Ascending aorta (tissue), 2 donors: ENCODE data around the gene MFGE8. TPM values are rescaled to one million over a fixed set of nuclear protein-coding genes. Genes with fewer than 3 reads are reported as not detected.
A peak's percentile ranks its signal among the peaks of the same experiment; 100 is the strongest.

ENCODE experiments used
- DNase-seq, 2 donors: peaks; one replicate each; pipeline ENCODE4 v3.0.0-alpha.2; 2019; ENCODE audit warnings: low spot score in 2 of 2
- H3K27ac ChIP-seq, 2 donors: fragments of 200-600 bp; sonication (generic); one replicate each; pipeline ENCODE4 v1.5.1; 2016 to 2017; ENCODE audit warnings: mild to moderate bottlenecking in 1 of 2
- H3K27me3 ChIP-seq: fragments of 200-600 bp; sonication (generic); one replicate; pipeline ENCODE4 v1.5.1; 2017
- H3K36me3 ChIP-seq, 2 donors: fragments of 200-600 bp; sonication (generic); one replicate each; pipeline ENCODE4 v1.5.1; 2016
- H3K4me1 ChIP-seq, 2 donors: fragments of 200-600 bp; sonication (generic); one replicate each; pipeline ENCODE4 v1.5.1; 2016 to 2017; ENCODE audit warnings: mild to moderate bottlenecking in 1 of 2
- H3K4me3 ChIP-seq, 2 donors: fragments of 200-600 bp; sonication (generic); one replicate each; pipeline ENCODE4 v1.5.1; 2016 to 2017; ENCODE audit warnings: mild to moderate bottlenecking in 1 of 2
- H3K9me3 ChIP-seq, 2 donors: fragments of 200-600 bp; sonication (generic); one replicate each; pipeline ENCODE4 v1.5.1; 2016
- intact Hi-C: fragments of 100-400 bp; cut with DNase I; formaldehyde crosslinking; loops from one replicate; pipeline ENCODE4 v1.15.1; 2023
- total RNA-seq: library from RNA; depleted of rRNA; stranded (reverse); fragments of >200 nt; gene quantifications from one replicate; pipeline ENCODE4 v1.1.0, GENCODE V29; 2016
- TF ChIP-seq, protein P1 (sequence below), 3 experiments: fragments of 200-600 bp in 2 of 3; fragments of 450-650 bp in 1 of 3; sonication (generic) in 2 of 3; IDR thresholded peaks; one replicate each; pipeline ENCODE4 v1.5.1; 2016 to 2019; ENCODE audit warnings: antibody characterized with exemption in 3 of 3, mild to moderate bottlenecking in 1 of 3, moderate library complexity in 1 of 3

Gene MFGE8, protein sequence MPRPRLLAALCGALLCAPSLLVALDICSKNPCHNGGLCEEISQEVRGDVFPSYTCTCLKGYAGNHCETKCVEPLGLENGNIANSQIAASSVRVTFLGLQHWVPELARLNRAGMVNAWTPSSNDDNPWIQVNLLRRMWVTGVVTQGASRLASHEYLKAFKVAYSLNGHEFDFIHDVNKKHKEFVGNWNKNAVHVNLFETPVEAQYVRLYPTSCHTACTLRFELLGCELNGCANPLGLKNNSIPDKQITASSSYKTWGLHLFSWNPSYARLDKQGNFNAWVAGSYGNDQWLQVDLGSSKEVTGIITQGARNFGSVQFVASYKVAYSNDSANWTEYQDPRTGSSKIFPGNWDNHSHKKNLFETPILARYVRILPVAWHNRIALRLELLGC
- 1,738 TPM for total RNA-seq

DNA sequence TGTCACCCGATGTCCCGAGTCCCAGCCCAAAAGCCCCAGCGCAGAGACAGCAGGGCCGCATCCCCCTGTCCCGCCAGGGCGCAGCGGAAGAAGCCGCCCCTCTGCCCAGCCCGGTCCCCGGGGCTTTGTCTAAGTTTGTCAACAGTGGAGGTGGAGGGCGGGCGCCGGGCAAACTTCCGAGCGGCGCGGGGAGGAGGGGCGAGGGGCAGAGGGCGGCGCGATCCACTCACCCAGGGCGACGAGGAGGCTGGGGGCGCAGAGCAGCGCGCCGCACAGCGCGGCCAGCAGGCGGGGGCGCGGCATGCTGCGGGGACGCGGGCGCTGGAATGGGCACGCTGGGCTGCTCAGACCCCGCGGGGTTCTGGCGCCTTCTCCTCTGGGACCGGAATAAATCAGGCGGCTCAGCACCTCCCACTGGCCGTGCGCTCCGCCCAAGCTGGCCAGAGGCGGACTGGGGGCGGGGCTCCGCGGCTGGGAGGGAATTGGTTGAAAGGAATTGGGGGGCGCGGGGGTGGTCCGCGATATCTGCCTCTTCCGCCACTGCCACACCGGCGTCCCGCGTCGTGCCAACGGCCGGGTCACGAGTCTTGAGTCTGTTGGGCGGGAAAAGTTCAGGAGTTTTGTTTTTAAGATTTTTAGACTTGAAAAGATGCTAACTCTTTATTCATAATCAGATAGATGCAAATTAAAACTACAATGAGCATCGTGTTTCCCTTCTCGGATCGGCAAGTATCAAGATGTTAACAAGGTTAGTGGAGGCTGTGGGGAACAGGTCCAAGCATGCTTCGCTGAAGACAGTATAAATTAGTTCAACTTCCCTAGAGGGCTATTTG lies at the start of gene MFGE8:
TSS of gene MFGE8 (minus strand) at position 363 of the 833 bp plus-strand sequence. CDS start at position 303, 60 bp downstream.
- Histone ChIP-seq H3K4me3 (peak within 1 kb of the TSS; percentile 88 to 89), H3K27ac (peak within 1 kb of the TSS; percentile 94), H3K27me3 (no peaks in the 10 kb centered on the region), H3K4me1 (peaks cover 22 to 41% of the 10 kb centered on the region in 2 donors), H3K36me3 (peaks cover 19 to 33% of the 10 kb centered on the region in 2 donors), H3K9me3 (no peaks in the 10 kb centered on the region)
- intact Hi-C loops: loop anchor here (2.0 kb wide), 1 partner anchor 176 kb away; the partner anchor contains the start of gene ABHD2
- peak in 1 of 2 donors; percentile 91 for DNase-seq
- TF ChIP-seq, protein P1, sequence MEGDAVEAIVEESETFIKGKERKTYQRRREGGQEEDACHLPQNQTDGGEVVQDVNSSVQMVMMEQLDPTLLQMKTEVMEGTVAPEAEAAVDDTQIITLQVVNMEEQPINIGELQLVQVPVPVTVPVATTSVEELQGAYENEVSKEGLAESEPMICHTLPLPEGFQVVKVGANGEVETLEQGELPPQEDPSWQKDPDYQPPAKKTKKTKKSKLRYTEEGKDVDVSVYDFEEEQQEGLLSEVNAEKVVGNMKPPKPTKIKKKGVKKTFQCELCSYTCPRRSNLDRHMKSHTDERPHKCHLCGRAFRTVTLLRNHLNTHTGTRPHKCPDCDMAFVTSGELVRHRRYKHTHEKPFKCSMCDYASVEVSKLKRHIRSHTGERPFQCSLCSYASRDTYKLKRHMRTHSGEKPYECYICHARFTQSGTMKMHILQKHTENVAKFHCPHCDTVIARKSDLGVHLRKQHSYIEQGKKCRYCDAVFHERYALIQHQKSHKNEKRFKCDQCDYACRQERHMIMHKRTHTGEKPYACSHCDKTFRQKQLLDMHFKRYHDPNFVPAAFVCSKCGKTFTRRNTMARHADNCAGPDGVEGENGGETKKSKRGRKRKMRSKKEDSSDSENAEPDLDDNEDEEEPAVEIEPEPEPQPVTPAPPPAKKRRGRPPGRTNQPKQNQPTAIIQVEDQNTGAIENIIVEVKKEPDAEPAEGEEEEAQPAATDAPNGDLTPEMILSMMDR (IDR thresholded peaks at IDR 0.05): peak in 2 of 3 experiments; percentile 3 to 57

DNA sequence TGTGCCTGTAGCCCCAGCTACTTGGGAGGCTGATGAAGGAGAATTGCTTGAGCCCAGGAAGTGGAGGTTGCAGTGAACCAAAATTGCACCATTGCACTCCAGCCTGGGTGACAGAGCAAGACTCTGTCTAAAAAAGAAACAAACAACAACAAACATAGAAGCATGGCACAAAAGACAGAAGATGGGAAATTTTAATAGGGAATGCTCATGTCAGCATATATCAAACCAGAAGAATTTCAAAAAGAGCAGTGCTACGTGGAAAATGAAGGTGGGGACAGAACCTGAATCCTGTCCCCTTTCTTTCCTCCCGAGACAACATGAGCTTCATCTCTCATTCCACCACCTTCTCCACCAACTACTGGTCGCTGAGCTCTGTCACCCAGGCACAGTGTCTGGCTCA lies 46.3 kb upstream of the MFGE8 start:
- intact Hi-C loops: no loop called here
- TF ChIP-seq, protein P1 (IDR thresholded peaks at IDR 0.05): no peak
- H3K27me3 ChIP-seq: no peaks in the 10 kb centered on the region

DNA sequence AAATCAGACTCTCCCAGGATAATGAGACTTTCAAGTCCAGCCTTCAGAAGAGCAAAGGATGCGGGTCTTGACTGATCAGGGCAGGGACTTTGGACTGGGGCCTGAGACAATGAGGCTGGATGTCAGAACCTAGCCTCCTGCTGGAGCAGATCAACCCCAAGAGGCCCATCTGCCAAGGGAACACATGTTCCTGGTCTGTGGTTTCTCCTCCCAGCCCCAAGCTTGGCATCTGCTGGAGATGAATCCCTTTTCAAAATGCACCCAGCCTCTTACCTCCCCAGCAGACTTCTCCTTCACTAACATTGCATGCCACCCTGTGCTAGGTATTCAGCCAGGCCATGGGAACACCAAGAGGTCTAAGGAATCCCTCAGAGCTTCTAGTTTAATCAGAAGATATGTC lies 43.7 kb upstream of the MFGE8 start:
- DNase-seq: no peak
- no peaks in the 10 kb centered on the region for H3K9me3 ChIP-seq
- peaks cover 0 to 7% of the 10 kb centered on the region in 2 donors for H3K4me1 ChIP-seq
- no peaks in the 10 kb centered on the region for H3K27me3 ChIP-seq
- intact Hi-C loops: no loop called here
- H3K36me3 ChIP-seq: no peaks in the 10 kb centered on the region
- no peak overlapping the region for H3K27ac ChIP-seq
- TF ChIP-seq, protein P1 (IDR thresholded peaks at IDR 0.05): no peak
- no peak overlapping the region for H3K4me3 ChIP-seq

More for the DNA sequence above, 46.3 kb upstream of the MFGE8 start:
- H3K27ac ChIP-seq: no peak overlapping the region
- H3K36me3 ChIP-seq: no peaks in the 10 kb centered on the region
- H3K4me3 ChIP-seq: no peak overlapping the region
- H3K9me3 ChIP-seq: peaks cover 3 to 7% of the 10 kb centered on the region in 2 donors
- peaks cover 0 to 7% of the 10 kb centered on the region in 2 donors for H3K4me1 ChIP-seq
- DNase-seq: no peak

DNA sequence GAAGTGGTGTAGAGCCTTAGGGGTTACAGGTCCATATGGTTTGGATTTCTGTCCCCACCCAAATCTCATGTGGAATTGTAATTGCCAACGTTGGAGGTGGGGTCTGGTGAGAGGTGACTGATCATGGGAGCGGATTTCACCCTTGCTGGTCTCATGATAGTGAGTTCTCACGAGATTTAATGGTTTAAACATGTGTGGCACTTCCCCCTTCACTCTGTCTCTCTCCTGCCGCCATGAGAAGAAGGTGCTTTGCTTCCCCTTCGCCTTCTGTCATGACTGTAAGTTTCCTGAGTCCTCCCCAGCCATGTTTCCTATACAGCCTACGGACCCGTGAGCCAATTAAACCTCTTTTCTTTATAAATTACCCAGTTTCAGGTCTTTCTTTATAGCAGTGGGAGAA lies 43.1 kb upstream of the MFGE8 start:
- intact Hi-C loops: no loop called here
- peaks cover 0 to 7% of the 10 kb centered on the region in 2 donors for H3K4me1 ChIP-seq

More for the DNA sequence above, 43.1 kb upstream of the MFGE8 start:
- no peaks in the 10 kb centered on the region for H3K36me3 ChIP-seq
- DNase-seq: no peak
- no peak overlapping the region for H3K4me3 ChIP-seq
- H3K27ac ChIP-seq: no peak overlapping the region
- TF ChIP-seq, protein P1 (IDR thresholded peaks at IDR 0.05): no peak
- H3K27me3 ChIP-seq: no peaks in the 10 kb centered on the region
- H3K9me3 ChIP-seq: no peaks in the 10 kb centered on the region
